Osteocyte (in vitro differentiated cells): ENCODE results near the gene TRAPPC4. TPM values are rescaled to one million over a fixed set of nuclear protein-coding genes. Genes with fewer than 3 reads are reported as not detected.

Experiments
- DNase-seq: peaks from one replicate; pipeline ENCODE4 v3.0.0; 2021; ENCODE audit warnings: mixed read lengths; ENCODE audit not compliant: unreplicated experiment; ENCODE audit errors: extremely low spot score
- H3K27ac Mint-ChIP-seq: one replicate; pipeline ENCODE4 v1.8.0; 2021; ENCODE audit warnings: mild to moderate bottlenecking, mixed read lengths; ENCODE audit not compliant: unreplicated experiment
- H3K27me3 Mint-ChIP-seq: one replicate; pipeline ENCODE4 v1.8.0; 2021; ENCODE audit warnings: mixed read lengths; ENCODE audit not compliant: unreplicated experiment
- H3K36me3 Mint-ChIP-seq: one replicate; pipeline ENCODE4 v1.8.0; 2021; ENCODE audit warnings: mixed read lengths; ENCODE audit not compliant: unreplicated experiment
- H3K4me1 Mint-ChIP-seq: one replicate; pipeline ENCODE4 v1.8.0; 2021; ENCODE audit warnings: mixed read lengths; ENCODE audit not compliant: unreplicated experiment
- H3K4me3 Mint-ChIP-seq: one replicate; pipeline ENCODE4 v1.8.0; 2021; ENCODE audit warnings: mild to moderate bottlenecking, moderate library complexity, mixed read lengths; ENCODE audit not compliant: unreplicated experiment
- H3K9me3 Mint-ChIP-seq: one replicate; pipeline ENCODE4 v1.8.0; 2021; ENCODE audit warnings: mixed read lengths; ENCODE audit not compliant: unreplicated experiment
- CTCF ChIP-seq: fragments of 200-600 bp; sonication (generic); IDR thresholded peaks from 2 replicates; pipeline ENCODE4 v1.5.0; 2021; ENCODE audit warnings: antibody characterized with exemption, mild to moderate bottlenecking, moderate library complexity
- total RNA-seq: library from RNA; stranded (reverse); gene quantifications from 2 replicates; pipeline ENCODE4 v1.2.1, GENCODE V29; 2021

The TRAPPC4 gene
- total RNA-seq, 1 donor from 2014 or later: 75.3 TPM

- DNase-seq: no peak
- peak; percentile 15 for TF ChIP-seq CTCF
These were observed 21.5 kb upstream of the TRAPPC4 start for GRCh38 chr11:118996926-118997626.

GRCh38 chr11:118997627-118998387 is 20.8 kb upstream of the TRAPPC4 start, which contains the start of gene CENATAC:
CENATAC (plus strand) TSS chr11:118998138; CDS start chr11:118998198, 60 bp downstream.
- Mint-ChIP-seq H3K9me3 (no peaks in the 10 kb centered on the region), H3K27ac (peak within 1 kb of the TSS; percentile 92), H3K4me1 (peaks cover 28% of the 10 kb centered on the region), H3K36me3 (peaks cover 12% of the 10 kb centered on the region), H3K4me3 (peak within 1 kb of the TSS; percentile 95), H3K27me3 (no peaks in the 10 kb centered on the region)
- peak; percentile 17 for TF ChIP-seq CTCF
- DNase-seq: peak; percentile 96

More at GRCh38 chr11:118996926-118997626, 21.5 kb upstream of the TRAPPC4 start:
- H3K4me1 Mint-ChIP-seq: peaks cover 28% of the 10 kb centered on the region
- no peaks in the 10 kb centered on the region for H3K27me3 Mint-ChIP-seq
- peak overlapping the region; percentile 92 for H3K27ac Mint-ChIP-seq
- H3K9me3 Mint-ChIP-seq: no peaks in the 10 kb centered on the region
- peaks cover 10% of the 10 kb centered on the region for H3K36me3 Mint-ChIP-seq
- H3K4me3 Mint-ChIP-seq: peak overlapping the region; percentile 95

GRCh38 chr11:118998388-118998717 is 20.2 kb upstream of the TRAPPC4 start:
- Mint-ChIP-seq H3K27ac (peak overlapping the region; percentile 92), H3K9me3 (no peaks in the 10 kb centered on the region), H3K27me3 (no peaks in the 10 kb centered on the region), H3K36me3 (peaks cover 17% of the 10 kb centered on the region), H3K4me3 (peak overlapping the region; percentile 95), H3K4me1 (peaks cover 28% of the 10 kb centered on the region)
- no peak for DNase-seq
- no peak for TF ChIP-seq CTCF

GRCh38 chr11:118998822-118999221 is 19.7 kb upstream of the TRAPPC4 start:
- peaks cover 28% of the 10 kb centered on the region for H3K4me1 Mint-ChIP-seq
- H3K27ac Mint-ChIP-seq: peak overlapping the region; percentile 92
- no peaks in the 10 kb centered on the region for H3K27me3 Mint-ChIP-seq
- no peak for TF ChIP-seq CTCF
- H3K36me3 Mint-ChIP-seq: peaks cover 17% of the 10 kb centered on the region
- H3K4me3 Mint-ChIP-seq: peak overlapping the region; percentile 95
- DNase-seq: no peak
- H3K9me3 Mint-ChIP-seq: no peaks in the 10 kb centered on the region

- DNase-seq: no peak
- Mint-ChIP-seq H3K9me3 (no peaks in the 10 kb centered on the region), H3K27ac (no peak overlapping the region), H3K27me3 (no peaks in the 10 kb centered on the region), H3K4me3 (no peak overlapping the region), H3K4me1 (peaks cover 28% of the 10 kb centered on the region), H3K36me3 (peaks cover 19% of the 10 kb centered on the region)
- no peak for TF ChIP-seq CTCF
These were observed 17.7 kb upstream of the TRAPPC4 start for GRCh38 chr11:119000906-119001305.
